ENCODE measurements around the gene LRRC1.

Gene LRRC1

GRCh38 chr6:53939830-53940229 lies 145.0 kb downstream of the LRRC1 start:
- H3K4me3 Mint-ChIP-seq = no peak overlapping the region
- H3K4me1 Mint-ChIP-seq = peaks cover 18% of the 10 kb centered on the region
- no peaks in the 10 kb centered on the region for H3K36me3 Mint-ChIP-seq (ENCODE audit: low read depth)
- H3K9me3 Mint-ChIP-seq = no peaks in the 10 kb centered on the region
- TF ChIP-seq, protein P1, sequence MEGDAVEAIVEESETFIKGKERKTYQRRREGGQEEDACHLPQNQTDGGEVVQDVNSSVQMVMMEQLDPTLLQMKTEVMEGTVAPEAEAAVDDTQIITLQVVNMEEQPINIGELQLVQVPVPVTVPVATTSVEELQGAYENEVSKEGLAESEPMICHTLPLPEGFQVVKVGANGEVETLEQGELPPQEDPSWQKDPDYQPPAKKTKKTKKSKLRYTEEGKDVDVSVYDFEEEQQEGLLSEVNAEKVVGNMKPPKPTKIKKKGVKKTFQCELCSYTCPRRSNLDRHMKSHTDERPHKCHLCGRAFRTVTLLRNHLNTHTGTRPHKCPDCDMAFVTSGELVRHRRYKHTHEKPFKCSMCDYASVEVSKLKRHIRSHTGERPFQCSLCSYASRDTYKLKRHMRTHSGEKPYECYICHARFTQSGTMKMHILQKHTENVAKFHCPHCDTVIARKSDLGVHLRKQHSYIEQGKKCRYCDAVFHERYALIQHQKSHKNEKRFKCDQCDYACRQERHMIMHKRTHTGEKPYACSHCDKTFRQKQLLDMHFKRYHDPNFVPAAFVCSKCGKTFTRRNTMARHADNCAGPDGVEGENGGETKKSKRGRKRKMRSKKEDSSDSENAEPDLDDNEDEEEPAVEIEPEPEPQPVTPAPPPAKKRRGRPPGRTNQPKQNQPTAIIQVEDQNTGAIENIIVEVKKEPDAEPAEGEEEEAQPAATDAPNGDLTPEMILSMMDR (IDR thresholded peaks at IDR 0.05; ENCODE audit: unreplicated experiment in 3 of 3) = no peak
- no peak overlapping the region for H3K27ac Mint-ChIP-seq
- H3K27me3 Mint-ChIP-seq (ENCODE audit: low read depth) = peaks cover 3% of the 10 kb centered on the region

DNA sequence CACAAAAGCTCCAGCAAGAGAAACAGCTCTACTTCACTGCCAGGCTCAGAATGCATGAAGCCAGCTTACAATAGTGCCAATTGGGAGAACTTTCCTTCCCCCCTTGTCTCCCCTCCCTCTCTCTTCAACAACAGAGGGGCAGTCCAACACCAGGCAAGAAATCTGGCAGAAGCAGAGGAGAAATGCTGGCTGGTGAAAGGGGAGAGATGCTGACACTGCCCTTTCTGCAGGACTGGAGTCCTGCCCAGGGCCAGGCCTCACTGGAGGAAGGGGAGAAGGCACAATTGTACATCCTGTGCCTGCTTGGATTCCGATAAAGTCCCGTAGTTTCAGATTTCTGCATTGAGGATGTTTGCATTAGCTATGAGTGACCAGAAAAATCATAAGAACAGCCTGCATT lies 148.6 kb downstream of the LRRC1 start:
- Mint-ChIP-seq H3K27me3 (ENCODE audit: low read depth) (peaks cover 3% of the 10 kb centered on the region), H3K36me3 (ENCODE audit: low read depth) (no peaks in the 10 kb centered on the region), H3K27ac (peak overlapping the region in 2 of 3 experiments; percentile 71 to 88), H3K9me3 (peaks cover 17% of the 10 kb centered on the region), H3K4me1 (peaks cover 18% of the 10 kb centered on the region), H3K4me3 (no peak overlapping the region)
- TF ChIP-seq, protein P1 (IDR thresholded peaks at IDR 0.05; ENCODE audit: unreplicated experiment in 3 of 3) = no peak

- H3K27me3 Mint-ChIP-seq (ENCODE audit: low read depth) = peaks cover 3% of the 10 kb centered on the region
- H3K4me1 Mint-ChIP-seq = peaks cover 18% of the 10 kb centered on the region
- H3K27ac Mint-ChIP-seq = peak overlapping the region in 2 of 3 experiments; percentile 71 to 88
- TF ChIP-seq, protein P1 (IDR thresholded peaks at IDR 0.05; ENCODE audit: unreplicated experiment in 3 of 3) = no peak
- H3K9me3 Mint-ChIP-seq = peaks cover 24% of the 10 kb centered on the region
- H3K4me3 Mint-ChIP-seq = no peak overlapping the region
- no peaks in the 10 kb centered on the region for H3K36me3 Mint-ChIP-seq (ENCODE audit: low read depth)
These were observed 149.3 kb downstream of the LRRC1 start for GRCh38 chr6:53944091-53944490.

- peak overlapping the region in 2 of 3 experiments; percentile 29 to 88 for H3K27ac Mint-ChIP-seq
- no peaks in the 10 kb centered on the region for H3K36me3 Mint-ChIP-seq (ENCODE audit: low read depth)
- TF ChIP-seq, protein P1 (IDR thresholded peaks at IDR 0.05; ENCODE audit: unreplicated experiment in 3 of 3) = no peak
- peaks cover 27% of the 10 kb centered on the region for H3K9me3 Mint-ChIP-seq
- peaks cover 3% of the 10 kb centered on the region for H3K27me3 Mint-ChIP-seq (ENCODE audit: low read depth)
- no peak overlapping the region for H3K4me3 Mint-ChIP-seq
- peaks cover 18% of the 10 kb centered on the region for H3K4me1 Mint-ChIP-seq
These were observed 149.7 kb downstream of the LRRC1 start for GRCh38 chr6:53944543-53944942.

DNA sequence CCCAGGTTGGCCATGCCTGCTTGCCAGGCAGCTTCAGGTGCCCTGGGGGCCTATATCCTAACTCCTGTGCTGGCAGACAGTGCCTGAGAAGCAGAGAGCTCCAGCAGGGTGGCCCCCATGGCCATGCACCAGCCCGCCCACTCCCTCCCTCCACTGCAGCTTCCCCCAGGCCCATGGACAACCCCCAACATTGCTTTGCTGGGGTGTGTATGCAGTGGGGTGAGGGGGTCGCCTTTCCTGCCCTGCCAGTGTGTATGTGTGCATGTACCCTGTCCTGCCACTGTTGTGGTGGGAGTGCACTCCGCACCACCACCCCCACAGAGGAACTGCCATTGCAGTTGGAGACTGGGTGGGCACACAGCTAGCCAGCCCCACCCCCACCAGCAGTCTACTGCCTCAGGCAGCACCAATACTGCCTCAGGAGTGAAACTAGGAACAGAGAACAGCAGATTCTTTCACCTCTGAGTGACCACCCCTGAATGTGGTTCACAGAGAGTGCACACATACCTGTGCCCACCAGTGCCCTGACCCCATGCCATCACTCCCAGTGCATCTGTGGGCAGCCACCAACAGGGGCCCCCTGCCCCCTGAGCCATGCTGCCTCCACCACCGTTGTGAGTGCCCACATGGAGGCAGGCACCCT lies 151.1 kb downstream of the LRRC1 start:
- Mint-ChIP-seq H3K27me3 (ENCODE audit: low read depth) (no peaks in the 10 kb centered on the region), H3K4me1 (peaks cover 18% of the 10 kb centered on the region), H3K9me3 (peaks cover 35% of the 10 kb centered on the region), H3K36me3 (ENCODE audit: low read depth) (no peaks in the 10 kb centered on the region), H3K27ac (no peak overlapping the region), H3K4me3 (no peak overlapping the region)
- TF ChIP-seq, protein P1 (IDR thresholded peaks at IDR 0.05; ENCODE audit: unreplicated experiment in 3 of 3) = no peak

GRCh38 chr6:53947780-53948179 lies 153.0 kb downstream of the LRRC1 start:
- peaks cover 18% of the 10 kb centered on the region for H3K4me1 Mint-ChIP-seq
- TF ChIP-seq, protein P1 (IDR thresholded peaks at IDR 0.05; ENCODE audit: unreplicated experiment in 3 of 3) = no peak
- no peaks in the 10 kb centered on the region for H3K27me3 Mint-ChIP-seq (ENCODE audit: low read depth)
- H3K36me3 Mint-ChIP-seq (ENCODE audit: low read depth) = no peaks in the 10 kb centered on the region
- no peak overlapping the region for H3K27ac Mint-ChIP-seq
- H3K4me3 Mint-ChIP-seq = no peak overlapping the region
- peaks cover 39% of the 10 kb centered on the region for H3K9me3 Mint-ChIP-seq
